ENCODE results near the gene UNC80.

UNC80 gene

DNA sequence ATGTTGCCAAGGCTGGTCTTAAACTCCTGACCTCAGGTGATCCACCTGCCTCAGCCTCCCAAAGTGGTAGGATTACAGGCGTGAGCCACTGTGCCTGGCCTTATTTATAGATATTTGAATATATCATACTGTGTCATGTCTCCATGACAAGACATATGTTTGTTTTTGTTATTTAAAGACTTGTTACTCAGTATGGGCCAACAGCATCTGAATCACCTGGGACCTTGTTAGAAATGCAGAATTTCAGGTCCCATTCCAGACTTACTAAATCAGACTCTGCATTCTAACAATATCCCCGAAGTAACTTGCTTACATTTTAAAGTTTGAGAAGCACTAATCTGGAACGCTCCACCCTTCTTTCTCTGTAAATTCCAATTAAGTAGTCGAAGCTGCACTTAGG, 264.0 kb downstream of the UNC80 start:
- no peak for TF ChIP-seq ZFX (IDR thresholded peaks at IDR 0.05; ENCODE audit: borderline replicate concordance)
- TF ChIP-seq, protein P1, sequence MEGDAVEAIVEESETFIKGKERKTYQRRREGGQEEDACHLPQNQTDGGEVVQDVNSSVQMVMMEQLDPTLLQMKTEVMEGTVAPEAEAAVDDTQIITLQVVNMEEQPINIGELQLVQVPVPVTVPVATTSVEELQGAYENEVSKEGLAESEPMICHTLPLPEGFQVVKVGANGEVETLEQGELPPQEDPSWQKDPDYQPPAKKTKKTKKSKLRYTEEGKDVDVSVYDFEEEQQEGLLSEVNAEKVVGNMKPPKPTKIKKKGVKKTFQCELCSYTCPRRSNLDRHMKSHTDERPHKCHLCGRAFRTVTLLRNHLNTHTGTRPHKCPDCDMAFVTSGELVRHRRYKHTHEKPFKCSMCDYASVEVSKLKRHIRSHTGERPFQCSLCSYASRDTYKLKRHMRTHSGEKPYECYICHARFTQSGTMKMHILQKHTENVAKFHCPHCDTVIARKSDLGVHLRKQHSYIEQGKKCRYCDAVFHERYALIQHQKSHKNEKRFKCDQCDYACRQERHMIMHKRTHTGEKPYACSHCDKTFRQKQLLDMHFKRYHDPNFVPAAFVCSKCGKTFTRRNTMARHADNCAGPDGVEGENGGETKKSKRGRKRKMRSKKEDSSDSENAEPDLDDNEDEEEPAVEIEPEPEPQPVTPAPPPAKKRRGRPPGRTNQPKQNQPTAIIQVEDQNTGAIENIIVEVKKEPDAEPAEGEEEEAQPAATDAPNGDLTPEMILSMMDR (IDR thresholded peaks at IDR 0.05): no peak
- no peak overlapping the region for H3K27ac ChIP-seq

DNA sequence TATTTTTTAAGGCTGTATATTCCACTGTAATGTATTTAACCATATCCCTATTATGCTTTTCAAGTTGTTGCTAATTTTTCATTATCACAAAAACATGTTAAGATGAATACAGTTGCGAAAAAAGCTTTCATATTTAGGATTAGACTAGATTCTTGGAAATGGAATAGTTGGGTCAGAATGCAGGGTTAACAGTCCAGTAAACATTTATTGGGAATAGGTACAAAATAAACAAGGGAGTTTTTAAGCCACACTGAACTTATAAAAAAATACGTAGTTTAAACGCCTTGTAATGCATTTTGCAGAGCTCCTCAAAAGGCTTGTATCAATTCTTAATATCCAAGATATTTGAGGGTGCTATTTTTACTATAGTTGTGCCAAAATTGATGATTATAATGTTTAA, 266.4 kb downstream of the UNC80 start:
- no peak for TF ChIP-seq ZFX (IDR thresholded peaks at IDR 0.05; ENCODE audit: borderline replicate concordance)
- TF ChIP-seq, protein P1 (IDR thresholded peaks at IDR 0.05): no peak
- H3K27ac ChIP-seq: no peak overlapping the region

DNA sequence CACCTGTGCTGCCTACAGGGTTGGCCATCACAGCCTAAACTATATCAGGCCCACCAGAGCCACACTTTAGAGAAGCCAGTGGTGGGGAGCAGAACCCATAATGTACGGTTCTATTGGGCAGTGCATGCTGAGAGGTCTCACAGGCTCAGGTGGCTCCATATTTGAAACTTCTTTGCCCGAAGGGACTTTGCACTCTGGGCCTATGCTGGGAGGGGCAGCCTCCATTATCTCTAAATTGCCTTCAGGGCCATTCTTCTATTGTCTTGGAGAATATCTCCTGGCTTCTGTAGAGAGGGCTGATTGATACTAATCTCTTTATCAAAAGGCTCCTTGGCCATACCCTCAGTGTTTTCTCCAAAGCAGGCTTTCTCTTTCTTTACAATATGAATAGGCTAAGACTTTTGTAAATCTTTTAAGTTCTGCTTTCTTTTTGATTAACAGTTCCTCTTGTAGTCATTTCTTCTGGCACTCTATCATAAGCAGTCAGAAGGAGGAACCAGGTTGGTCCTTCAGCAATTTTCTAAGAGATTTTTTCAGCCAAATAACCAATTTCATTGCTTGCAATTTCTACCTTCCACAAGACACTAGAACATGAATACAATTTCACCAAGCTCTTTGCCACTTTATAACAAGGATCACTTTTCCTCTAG, 275.3 kb downstream of the UNC80 start:
- TF ChIP-seq, protein P1 (IDR thresholded peaks at IDR 0.05): no peak

More for the DNA sequence above, 275.3 kb downstream of the UNC80 start:
- no peak overlapping the region for H3K27ac ChIP-seq
